WI38 (cell line): ENCODE results near the gene LANCL2.
"Not testable (repeated sequence)": the region's sequence is repeated elsewhere in the genome, so short reads cannot be mapped to it uniquely, and the experiment has no call there.

Experiments
- H3K4me3 ChIP-seq: 2 replicates; pipeline ENCODE4 v1.5.1; 2011; ENCODE audit warnings: low read depth, mild to moderate bottlenecking, control low read depth, low read length
- TF ChIP-seq, protein P1 (sequence below): IDR thresholded peaks from 2 replicates; pipeline ENCODE4 v1.5.1; 2012; ENCODE audit warnings: low read depth, mild to moderate bottlenecking, control low read depth, low read length

LANCL2 gene

DNA sequence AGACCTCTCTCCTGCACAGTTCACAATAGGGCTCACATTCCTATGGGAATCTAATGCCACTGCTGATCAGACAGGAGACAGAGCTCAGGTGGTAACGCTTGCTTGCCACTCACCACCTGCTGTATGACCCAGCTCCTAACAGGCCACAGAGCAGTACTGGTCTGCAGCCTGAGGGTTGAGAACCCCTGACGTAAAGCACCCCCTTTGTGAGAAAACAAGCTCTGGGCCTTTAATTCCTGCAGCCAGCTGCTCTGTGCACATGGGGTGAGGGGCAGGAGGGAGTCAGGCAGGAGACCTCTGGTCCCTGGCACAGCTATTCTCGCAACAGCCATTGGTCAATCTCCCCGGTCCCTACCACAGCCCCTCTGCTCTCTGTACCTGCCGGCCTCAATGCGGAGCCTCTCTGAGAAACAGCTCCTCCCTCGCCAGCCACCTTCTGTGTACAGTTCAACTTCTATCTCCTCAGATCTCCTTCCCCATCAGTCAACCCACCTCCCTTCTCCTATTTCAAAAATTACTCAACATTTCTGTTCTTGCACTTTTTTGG lies 102.0 kb downstream of the LANCL2 start:
- no peak overlapping the region for H3K4me3 ChIP-seq
- TF ChIP-seq, protein P1, sequence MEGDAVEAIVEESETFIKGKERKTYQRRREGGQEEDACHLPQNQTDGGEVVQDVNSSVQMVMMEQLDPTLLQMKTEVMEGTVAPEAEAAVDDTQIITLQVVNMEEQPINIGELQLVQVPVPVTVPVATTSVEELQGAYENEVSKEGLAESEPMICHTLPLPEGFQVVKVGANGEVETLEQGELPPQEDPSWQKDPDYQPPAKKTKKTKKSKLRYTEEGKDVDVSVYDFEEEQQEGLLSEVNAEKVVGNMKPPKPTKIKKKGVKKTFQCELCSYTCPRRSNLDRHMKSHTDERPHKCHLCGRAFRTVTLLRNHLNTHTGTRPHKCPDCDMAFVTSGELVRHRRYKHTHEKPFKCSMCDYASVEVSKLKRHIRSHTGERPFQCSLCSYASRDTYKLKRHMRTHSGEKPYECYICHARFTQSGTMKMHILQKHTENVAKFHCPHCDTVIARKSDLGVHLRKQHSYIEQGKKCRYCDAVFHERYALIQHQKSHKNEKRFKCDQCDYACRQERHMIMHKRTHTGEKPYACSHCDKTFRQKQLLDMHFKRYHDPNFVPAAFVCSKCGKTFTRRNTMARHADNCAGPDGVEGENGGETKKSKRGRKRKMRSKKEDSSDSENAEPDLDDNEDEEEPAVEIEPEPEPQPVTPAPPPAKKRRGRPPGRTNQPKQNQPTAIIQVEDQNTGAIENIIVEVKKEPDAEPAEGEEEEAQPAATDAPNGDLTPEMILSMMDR, result no peak

DNA sequence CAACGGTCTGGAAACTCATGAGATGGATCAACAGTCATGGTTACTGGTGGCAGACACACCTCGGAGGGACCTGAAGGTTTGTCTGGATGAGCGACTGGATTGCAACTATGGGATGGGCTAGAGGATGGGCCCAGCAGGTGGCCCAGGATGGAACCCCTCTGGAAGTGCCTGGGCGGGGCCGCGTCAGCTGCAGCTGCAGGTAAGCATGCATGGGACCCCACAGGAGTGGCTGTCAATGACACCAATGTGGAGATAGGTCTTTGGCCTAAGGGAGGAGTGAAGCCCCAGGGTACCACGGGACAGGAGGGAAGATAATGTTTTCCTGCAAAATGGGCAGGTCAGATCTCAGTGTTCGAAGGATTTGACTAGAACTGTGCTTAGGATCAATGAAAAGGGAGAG lies 103.4 kb downstream of the LANCL2 start:
- no peak overlapping the region for H3K4me3 ChIP-seq
- TF ChIP-seq, protein P1, result no peak

DNA sequence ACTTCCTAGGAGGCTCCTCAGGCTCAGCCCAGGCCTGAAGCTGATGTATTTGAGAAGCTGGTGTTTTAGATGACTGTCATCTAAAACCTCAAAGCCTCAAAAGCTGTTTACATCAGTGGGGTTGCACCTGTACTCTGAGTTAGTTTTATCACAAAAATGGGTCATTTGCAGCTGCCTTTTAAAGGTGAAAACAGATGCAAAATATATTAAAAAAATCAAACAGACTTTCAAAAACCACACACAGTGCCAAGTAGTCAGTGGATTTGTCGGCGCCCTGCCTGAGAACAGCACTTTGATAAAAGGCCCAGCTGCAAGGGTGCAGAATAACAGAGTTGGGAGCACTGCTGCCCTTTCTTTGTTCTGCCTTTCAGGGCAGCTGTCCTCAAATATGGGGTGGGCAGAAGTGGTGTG lies 104.1 kb downstream of the LANCL2 start:
- TF ChIP-seq, protein P1, result no peak
- H3K4me3 ChIP-seq, result no peak overlapping the region

DNA sequence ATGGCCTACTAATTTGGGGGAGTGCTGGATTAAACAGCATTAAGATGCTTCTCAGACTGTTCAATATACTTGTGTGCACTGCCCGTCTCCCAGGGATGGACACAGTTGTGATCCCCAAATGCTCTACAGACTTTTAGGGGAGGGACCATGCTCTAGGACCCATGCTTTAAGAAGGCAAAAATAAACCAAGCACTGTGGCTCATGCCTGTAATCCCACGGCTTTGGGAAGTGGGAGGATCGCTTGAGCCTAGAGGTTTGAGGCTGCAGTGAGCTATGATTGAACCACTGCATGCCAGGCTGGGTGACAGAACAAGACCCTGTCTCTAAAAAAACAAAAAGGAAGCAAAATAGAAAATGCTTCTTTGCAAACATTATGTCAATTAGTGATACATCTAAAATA lies 104.6 kb downstream of the LANCL2 start:
- TF ChIP-seq, protein P1, result no peak
- no peak overlapping the region for H3K4me3 ChIP-seq

DNA sequence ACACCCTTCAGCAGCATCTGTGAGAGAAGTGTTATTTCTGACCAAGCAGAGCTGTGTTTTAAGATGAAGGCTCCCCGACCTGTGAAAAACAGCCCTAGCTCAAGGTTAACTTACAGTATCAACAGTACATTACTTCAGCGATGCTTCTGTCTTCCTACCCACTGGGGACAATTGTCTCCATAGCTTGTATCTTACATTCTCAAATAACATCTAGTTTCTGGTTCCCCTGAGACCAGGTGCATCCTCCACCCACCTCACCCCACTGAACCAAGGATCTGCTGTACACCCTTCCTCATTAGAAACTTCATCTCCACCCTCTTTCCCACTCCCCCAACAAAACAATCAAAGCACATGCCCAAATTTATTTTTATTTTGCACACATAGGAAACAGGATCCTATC lies 105.1 kb downstream of the LANCL2 start:
- TF ChIP-seq, protein P1, result no peak
- H3K4me3 ChIP-seq, result no peak overlapping the region

DNA sequence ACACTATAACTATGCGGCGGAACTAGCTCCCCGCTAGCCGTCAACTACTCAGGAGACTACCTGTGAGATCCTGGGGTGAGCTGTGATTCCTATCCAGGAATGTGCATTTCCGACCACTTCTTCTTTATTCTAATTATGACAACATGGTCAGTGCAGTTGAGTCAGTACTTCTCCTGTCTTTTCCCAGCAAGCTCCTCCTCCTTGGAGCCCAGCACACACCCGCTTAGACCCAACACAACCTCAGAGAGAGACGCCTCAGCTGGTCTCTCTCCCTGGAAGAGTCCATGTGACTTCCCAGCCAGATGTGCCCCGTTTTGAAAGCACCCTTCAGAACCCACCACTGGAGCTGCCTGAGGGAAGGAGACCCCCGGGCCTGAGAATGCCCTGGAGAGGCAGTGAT lies 106.5 kb downstream of the LANCL2 start:
- H3K4me3 ChIP-seq, result not testable (repeated sequence)

DNA sequence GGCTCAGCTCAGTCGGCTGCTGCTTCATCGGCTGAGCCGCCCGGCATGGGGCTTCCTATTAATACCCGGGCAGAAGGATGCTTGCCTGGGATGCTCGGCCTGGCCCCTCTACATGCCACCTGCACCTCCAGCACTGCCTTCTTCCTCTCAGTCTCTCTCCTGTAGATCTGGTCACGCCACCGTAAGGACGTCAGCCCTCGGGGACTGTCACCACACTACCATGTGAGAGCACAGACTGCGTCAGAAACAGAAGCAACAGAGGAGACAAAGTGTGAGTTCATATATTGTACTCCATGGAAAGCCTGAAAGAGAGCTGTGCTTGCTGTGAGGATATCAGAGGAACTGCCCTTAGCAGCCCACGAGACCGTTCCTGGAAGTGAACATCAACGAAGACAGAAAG lies 107.3 kb downstream of the LANCL2 start:
- H3K4me3 ChIP-seq, result not testable (repeated sequence)

DNA sequence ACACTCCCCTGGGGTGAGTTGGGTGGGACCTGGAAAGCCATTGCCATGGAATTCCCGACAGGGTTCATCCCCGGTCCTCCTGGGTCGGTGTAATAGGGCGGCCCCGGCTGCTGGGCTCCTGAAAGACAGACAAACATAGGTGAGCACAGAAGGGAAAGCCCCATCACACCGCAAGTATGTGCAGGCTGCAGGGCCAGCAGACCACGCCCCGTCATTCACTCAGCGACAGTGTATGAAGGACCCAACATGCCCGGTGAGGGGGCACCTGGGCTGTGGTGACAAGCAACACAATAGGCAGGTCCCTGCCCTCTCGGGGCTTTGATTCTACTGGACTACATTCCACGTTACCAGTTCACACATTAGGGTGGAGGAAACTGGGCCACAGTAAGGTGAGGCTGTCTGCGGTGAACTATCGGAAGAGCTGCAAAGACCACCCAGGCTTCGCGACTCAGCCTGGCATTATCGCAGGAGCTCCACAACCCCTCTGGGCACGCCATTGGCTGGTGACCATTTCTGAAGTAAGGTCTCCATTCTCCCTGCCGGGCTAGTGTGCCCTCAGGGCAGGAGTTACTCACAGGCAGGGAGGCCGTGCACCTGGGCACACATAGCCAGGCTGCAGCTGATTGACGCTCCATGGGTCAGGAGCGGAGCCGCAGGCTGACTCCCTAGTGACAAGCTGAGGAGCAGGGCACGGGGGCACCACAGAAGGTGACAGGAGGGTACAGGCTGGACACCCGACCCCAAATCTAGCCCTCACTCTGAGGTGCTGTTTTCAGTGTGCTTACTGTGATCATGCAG lies 108.0 kb downstream of the LANCL2 start:
- TF ChIP-seq, protein P1, result no peak
- no peak overlapping the region for H3K4me3 ChIP-seq
